ENCODE data around the gene KRTAP5-4.
"Not testable (repeated sequence)": the region's sequence is repeated elsewhere in the genome, so short reads cannot be mapped to it uniquely, and the experiment has no call there.

KRTAP5-4 gene

GRCh38 chr11:1652771-1653540 lies 31.0 kb upstream of the KRTAP5-4 start:
- DNase-seq (ENCODE audit: low read depth) = peak; percentile 26

DNA sequence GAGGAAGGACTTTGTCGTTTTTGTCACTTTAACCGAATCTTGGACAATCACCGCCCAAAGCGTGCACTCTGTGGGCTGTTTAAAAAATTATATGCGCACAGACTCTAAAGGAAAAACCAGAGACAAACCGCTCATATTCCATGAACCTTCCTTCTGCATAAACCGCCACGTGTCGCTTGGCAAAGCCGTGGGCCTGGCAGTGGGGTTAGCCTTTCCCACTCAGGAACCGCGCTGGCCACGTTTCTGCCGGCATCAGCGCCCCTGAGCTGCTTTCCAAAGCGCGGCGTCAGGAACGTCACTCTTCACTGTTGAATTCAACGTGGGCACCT lies 30.5 kb upstream of the KRTAP5-4 start:
- DNase-seq (ENCODE audit: low read depth) = no peak

DNA sequence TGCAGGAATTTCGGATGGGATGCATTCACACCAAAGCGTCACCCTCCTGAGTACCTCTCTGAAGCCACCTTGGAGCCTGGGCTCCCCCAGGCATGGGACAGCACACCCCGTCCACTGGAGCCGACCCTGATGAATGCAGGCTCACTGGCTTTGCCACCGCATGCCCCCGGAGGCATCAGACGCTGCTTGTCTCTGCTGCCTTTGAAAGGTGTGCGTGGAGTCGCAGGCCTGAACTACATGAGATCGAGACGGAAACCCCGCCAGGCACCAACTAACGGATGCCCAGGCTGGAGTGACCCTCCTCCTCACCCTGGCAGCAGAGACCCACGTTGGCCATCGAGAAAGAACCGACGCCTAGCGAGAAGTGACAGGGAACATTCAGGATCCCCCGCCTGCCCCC lies 30.1 kb upstream of the KRTAP5-4 start:
- DNase-seq (ENCODE audit: low read depth) = no peak

GRCh38 chr11:1651411-1651980 lies 29.6 kb upstream of the KRTAP5-4 start:
- DNase-seq (ENCODE audit: low read depth) = no peak

- no peak for DNase-seq (ENCODE audit: low read depth)
These were observed 29.0 kb upstream of the KRTAP5-4 start for GRCh38 chr11:1650918-1651262.

DNA sequence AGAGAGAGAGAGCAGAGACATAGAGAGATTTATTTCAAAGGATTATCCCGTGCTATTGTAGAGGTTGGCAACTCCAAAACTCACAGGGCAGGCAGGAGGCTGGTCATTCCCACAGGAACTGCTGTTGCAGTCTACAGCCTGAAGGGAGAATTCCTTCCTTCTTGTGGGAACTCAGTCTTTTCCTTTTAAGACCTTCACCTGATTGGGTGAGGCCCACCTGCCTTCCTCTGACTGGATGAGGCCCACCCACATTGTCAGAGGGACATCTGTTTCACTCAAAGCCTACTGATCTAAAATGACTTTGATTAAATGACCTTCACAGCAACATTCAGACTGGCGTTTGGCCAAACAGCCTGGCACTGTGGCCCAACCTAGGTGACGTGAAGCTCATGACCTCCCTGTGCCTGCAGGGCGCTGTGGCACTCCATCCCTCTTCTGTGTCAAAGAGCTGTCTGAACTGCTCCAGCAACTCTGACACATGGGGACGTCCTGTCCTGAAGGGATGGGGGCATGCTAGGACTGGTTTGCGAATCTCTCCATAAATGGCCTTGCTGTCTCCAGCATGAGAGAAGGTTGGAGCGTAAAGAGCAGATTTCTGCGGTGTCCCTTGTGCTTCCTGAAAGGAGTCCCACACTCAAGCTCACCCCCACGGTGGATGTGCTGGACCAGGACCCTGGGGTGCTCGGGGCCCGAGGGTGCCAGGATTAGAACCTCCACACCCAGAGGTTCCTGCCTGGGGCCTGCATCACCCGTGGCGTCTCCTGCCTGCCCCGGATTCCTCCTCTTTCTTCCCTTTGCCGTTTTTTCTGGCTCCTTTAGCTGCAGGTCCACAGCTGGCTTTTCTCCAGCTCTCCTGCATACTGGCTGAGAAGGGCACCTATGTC lies 28.3 kb upstream of the KRTAP5-4 start:
- no peak for DNase-seq (ENCODE audit: low read depth)

DNA sequence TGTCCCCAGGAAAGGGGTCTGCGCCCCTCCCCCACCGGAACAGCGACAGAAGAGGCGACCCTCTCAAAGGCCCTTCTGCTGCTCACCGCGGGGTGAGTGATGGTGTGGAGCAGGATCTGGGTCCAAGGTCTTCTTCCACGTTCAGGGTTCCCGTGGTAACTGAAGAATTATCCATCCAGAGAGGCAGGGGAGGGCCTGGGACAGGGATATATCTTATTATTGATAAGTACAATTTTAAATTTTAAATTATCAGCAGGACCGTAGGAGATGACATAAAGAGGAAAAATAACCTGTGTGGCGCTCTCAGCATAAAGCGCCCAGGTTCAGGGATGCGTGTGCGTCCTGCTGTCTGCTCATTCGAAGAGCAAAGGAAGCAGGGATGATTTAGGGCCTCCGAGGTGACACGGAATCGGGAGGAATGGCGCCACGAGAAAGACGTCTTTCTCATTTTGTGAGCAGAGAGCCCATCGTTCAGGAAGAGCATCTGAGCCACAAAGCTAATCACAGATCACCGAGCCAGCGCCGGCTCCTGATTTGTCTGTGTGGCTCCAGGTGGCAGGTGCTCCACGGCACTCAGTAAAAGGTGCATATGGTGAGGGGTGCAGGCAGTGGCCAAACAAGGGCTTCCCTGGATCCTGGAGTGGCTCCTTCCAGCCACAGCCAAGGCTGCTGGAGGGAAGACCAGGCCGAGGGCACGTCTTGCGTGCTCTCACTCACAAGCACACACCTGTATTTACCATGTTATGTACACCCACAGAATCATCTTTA lies 26.9 kb upstream of the KRTAP5-4 start:
- no peak for DNase-seq (ENCODE audit: low read depth)

- no peak for DNase-seq (ENCODE audit: low read depth)
These were observed 26.1 kb upstream of the KRTAP5-4 start for GRCh38 chr11:1647901-1648652.

DNA sequence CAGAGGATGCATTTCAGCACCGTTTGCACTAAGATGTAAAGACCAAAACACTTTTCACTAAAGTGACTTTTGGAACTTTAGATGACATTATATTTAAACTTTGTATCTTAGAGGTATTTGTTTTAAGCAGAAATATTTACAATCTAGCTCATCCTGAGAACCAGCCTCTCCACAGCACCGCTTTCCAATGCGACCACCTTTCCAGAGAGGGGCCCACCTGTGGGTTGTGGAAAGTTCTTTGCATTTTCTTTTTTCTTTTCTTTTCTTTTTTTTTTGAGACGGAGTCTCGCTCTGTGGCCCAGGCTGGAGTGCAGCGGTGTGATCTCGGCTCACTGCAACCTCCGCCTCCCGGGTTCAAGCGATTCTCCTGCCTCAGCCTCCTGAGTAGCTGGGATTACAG lies 24.6 kb upstream of the KRTAP5-4 start:
- not testable (repeated sequence) for DNase-seq (ENCODE audit: low read depth)

DNA sequence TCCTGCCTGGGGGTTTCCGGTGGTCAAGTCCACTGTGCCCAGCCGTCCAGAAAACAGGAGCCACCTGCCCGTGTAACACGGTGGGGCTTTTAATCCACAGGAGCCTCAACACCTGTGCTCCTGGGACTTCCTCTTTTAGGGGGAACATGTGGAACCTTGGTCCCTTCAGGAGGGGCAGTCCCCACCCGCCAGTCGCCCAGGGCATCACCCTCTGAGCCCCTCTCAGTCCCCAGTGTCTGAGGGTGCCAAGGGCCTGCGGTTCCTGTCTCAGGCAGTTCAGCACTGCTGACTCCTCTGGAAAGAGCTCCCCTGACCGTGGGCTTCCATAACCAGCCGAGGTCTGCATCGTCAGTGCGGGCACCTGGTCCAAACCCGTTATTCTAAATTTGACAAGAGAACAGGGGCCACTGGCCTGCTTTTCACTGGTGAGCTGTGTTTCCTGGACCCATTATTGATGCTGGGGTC lies 23.5 kb upstream of the KRTAP5-4 start:
- DNase-seq (ENCODE audit: low read depth) = no peak

DNA sequence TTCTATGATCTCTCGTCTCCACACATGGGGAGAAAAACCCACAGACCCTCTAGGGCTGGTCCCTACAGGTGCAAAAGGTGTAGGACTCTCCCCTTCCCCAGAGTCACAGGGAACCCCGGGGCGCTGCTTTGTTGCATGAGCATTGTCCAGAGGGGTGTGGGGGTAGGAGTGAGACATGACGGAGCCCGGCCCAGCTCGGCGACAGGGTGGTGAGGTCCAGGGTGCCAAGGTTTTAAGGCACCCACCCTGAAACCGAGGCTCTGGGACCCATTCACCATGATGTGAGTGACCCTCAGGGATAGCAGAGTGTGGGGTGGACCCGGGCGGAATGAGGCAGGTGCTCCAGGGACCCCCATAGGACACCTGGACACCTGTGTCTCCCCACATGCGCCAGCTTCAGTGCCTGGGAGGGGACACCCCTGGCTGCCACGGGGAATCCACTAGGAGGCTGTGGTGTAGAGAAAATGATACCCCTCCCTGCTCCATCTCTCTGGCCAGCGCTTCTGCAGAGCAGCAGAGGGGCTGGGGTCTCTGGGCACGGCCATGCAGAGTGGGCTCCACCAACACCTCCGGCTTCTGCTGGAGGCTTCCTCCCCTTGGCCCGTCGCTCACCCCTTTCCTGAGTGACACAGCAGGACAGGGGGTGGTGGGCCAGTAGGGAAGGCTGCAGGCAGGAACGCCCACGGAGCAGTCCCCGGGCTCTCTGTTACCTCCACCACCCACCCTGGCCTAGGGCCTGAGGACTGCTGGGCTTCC lies 22.8 kb upstream of the KRTAP5-4 start:
- no peak for DNase-seq (ENCODE audit: low read depth)

- no peak for DNase-seq (ENCODE audit: low read depth)
These were observed 21.3 kb upstream of the KRTAP5-4 start for GRCh38 chr11:1643146-1643690.

GRCh38 chr11:1642288-1643145 lies 20.6 kb upstream of the KRTAP5-4 start:
- DNase-seq (ENCODE audit: low read depth) = no peak

GRCh38 chr11:1641096-1641495 lies 19.2 kb upstream of the KRTAP5-4 start:
- DNase-seq (ENCODE audit: low read depth) = no peak

GRCh38 chr11:1640076-1640946 lies 18.4 kb upstream of the KRTAP5-4 start:
- no peak for DNase-seq (ENCODE audit: low read depth)

- no peak for DNase-seq (ENCODE audit: low read depth)
These were observed 17.7 kb upstream of the KRTAP5-4 start for GRCh38 chr11:1639666-1640065.

DNA sequence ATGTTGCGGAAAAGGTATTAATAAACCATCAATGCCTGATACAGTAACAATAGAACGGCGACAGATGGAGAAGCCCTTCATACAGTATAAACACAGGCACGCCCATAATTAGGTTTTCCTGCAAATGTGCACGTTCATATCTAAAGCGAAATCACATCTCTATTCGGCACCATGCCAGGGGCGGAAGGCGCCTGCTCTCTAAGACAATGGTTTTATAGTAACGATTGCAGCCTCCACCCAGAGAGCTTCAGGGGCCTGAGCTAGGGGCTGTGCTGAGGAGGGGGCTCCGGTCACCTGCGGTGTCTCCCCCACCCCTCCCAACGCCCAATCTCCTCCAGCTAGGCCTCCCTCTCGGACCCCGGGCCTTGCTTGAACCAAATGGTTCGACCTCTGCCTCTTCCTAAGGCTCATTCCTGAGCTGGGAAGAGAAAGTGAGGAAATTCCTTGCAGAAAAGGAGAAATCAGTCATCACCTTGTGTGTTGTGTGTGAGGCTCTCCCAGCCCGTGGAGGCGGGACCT lies 17.2 kb upstream of the KRTAP5-4 start:
- no peak for DNase-seq (ENCODE audit: low read depth)

DNA sequence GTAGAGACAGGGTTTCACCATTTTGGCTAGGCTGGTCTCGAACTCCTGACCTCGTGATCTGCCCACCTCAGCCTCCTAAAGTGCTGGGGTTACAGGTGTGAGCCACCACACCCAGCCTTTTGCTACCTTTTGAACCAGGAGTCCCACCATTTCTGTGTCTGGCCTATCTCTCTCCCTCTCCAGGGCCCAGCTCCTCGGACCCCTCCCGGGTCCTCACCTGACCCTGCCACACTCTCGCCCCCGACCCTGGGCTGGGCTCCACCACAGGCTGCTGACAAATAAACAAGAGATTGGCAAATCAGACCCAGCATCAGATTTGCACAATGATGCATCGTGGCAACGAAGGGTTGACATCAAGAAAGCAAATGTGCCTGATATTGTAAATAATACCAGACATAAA lies 16.4 kb upstream of the KRTAP5-4 start:
- DNase-seq (ENCODE audit: low read depth) = no peak

Measured in amniotic epithelial cell (primary cell).